ENCODE measurements around the gene PPP2R5A. TPM values are rescaled to one million over a fixed set of nuclear protein-coding genes. Genes with fewer than 3 reads are reported as not detected.
"Not testable (repeated sequence)": the region's sequence is repeated elsewhere in the genome, so short reads cannot be mapped to it uniquely, and the experiment has no call there.

Gene PPP2R5A
- total RNA-seq, 3 donors from 2014 or later, result 48.5 to 85.5 (median 57.4) TPM

- no peaks in the 10 kb centered on the region for H3K36me3 ChIP-seq
- TF ChIP-seq CTCF (IDR thresholded peaks at IDR 0.05) (no peak), POLR2AphosphoS5 (IDR thresholded peaks at IDR 0.05) (peak; percentile 38 to 62 (median 54))
- no peaks in the 10 kb centered on the region for H3K27me3 ChIP-seq
- peaks cover 3 to 6% of the 10 kb centered on the region in 2 donors for H3K4me1 ChIP-seq
- peak; percentile 52 to 77 for DNase-seq (ENCODE audit: low spot score in 2 of 2)
- no peaks in the 10 kb centered on the region for H3K9me3 ChIP-seq
- H3K4me3 ChIP-seq, result peak overlapping the region; percentile 74 to 97 (median 94)
- H3K27ac ChIP-seq, result peak overlapping the region; percentile 96 to 99
- intact Hi-C loops (cut with DNase I; ENCODE audit: low total_unique reads), result no loop called here
Measured at GRCh38 chr1:212285685-212286555, 710 bp downstream of the PPP2R5A start.

- Histone ChIP-seq H3K9me3 (no peaks in the 10 kb centered on the region), H3K27ac (peak overlapping the region; percentile 96 to 99), H3K36me3 (no peaks in the 10 kb centered on the region), H3K27me3 (no peaks in the 10 kb centered on the region), H3K4me3 (peak overlapping the region; percentile 74 to 97 (median 94)), H3K4me1 (peaks cover 3 to 11% of the 10 kb centered on the region in 2 donors)
- TF ChIP-seq POLR2A (IDR thresholded peaks at IDR 0.05), result no peak
- TF ChIP-seq CTCF (IDR thresholded peaks at IDR 0.05), result no peak
- no peak for TF ChIP-seq POLR2AphosphoS5 (IDR thresholded peaks at IDR 0.05)
- intact Hi-C loops (cut with DNase I; ENCODE audit: low total_unique reads), result no loop called here
- no peak for DNase-seq (ENCODE audit: low spot score in 2 of 2)
Measured at GRCh38 chr1:212286556-212287131, 1.4 kb downstream of the PPP2R5A start.

- intact Hi-C loops (cut with DNase I; ENCODE audit: low total_unique reads), result no loop called here
- no peaks in the 10 kb centered on the region for H3K27me3 ChIP-seq
- peaks cover 3 to 11% of the 10 kb centered on the region in 2 donors for H3K4me1 ChIP-seq
Measured at GRCh38 chr1:212287261-212287895, 2.2 kb downstream of the PPP2R5A start.

GRCh38 chr1:212287995-212288394 lies 2.8 kb downstream of the PPP2R5A start:
- Histone ChIP-seq H3K4me3 (peak overlapping the region; percentile 25 to 94 (median 74)), H3K4me1 (peaks cover 3 to 11% of the 10 kb centered on the region in 2 donors)
- intact Hi-C loops (cut with DNase I; ENCODE audit: low total_unique reads), result not testable (repeated sequence)

More at GRCh38 chr1:212287261-212287895, 2.2 kb downstream of the PPP2R5A start:
- Histone ChIP-seq H3K27ac (peak overlapping the region; percentile 96 to 99), H3K4me3 (peak overlapping the region; percentile 74 to 97 (median 94)), H3K9me3 (no peaks in the 10 kb centered on the region), H3K36me3 (no peaks in the 10 kb centered on the region)
- no peak for TF ChIP-seq CTCF (IDR thresholded peaks at IDR 0.05)
- no peak for TF ChIP-seq POLR2AphosphoS5 (IDR thresholded peaks at IDR 0.05)
- no peak for TF ChIP-seq POLR2A (IDR thresholded peaks at IDR 0.05)
- no peak for DNase-seq (ENCODE audit: low spot score in 2 of 2)

GRCh38 chr1:212288615-212289014 lies 3.4 kb downstream of the PPP2R5A start:
- Histone ChIP-seq H3K36me3 (no peaks in the 10 kb centered on the region), H3K4me1 (peaks cover 3 to 11% of the 10 kb centered on the region in 2 donors), H3K4me3 (peak overlapping the region; percentile 25 to 94 (median 74)), H3K27ac (no peak overlapping the region), H3K9me3 (no peaks in the 10 kb centered on the region), H3K27me3 (no peaks in the 10 kb centered on the region)
- TF ChIP-seq CTCF (IDR thresholded peaks at IDR 0.05) (no peak), POLR2A (IDR thresholded peaks at IDR 0.05) (no peak), POLR2AphosphoS5 (IDR thresholded peaks at IDR 0.05) (no peak)
- DNase-seq (ENCODE audit: low spot score in 2 of 2), result no peak
- intact Hi-C loops (cut with DNase I; ENCODE audit: low total_unique reads), result no loop called here

More at GRCh38 chr1:212287995-212288394, 2.8 kb downstream of the PPP2R5A start:
- H3K27me3 ChIP-seq; H3K9me3 ChIP-seq; H3K36me3 ChIP-seq; DNase-seq (ENCODE audit: low spot score in 2 of 2): not testable (repeated sequence)
- peak overlapping the region in 1 of 2 donors; percentile 18 for H3K27ac ChIP-seq

Data from breast epithelium (tissue), 4 donors.